ENCODE measurements around the gene RBM19.

DNA sequence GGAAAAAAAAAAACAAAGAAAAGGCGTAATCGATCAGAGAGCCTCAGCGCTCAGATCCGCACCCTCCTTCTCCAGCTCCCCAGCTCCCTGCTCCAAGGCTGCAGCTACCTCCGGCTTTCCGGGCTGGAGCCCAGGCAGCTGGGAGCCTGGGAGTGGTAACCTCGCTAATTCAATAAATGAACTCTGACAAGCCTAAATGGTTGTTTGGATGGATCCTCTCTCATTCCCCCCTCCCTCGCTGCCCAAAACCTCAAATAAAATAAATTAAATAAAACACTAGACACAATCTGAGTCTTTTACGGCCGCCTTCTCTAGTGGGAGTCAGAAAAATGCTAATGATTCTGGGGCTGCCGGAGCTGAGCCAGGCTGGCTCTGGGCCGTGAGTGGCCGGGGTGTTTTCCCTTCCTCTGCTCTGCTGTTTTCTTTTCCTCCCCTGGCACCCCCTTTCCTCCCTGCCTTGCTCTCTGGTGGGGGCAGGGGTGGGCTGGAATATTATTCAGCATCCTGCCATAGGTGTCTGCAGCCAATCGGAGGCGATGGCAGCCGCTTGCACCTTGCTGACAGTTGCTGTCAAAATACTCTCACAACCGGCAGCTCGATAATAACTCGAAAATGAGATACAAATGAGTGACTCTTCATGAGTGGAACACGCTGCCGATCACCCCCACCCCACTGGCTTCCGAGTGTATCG, 76.1 kb downstream of the RBM19 start:
- TF ChIP-seq, protein P1, sequence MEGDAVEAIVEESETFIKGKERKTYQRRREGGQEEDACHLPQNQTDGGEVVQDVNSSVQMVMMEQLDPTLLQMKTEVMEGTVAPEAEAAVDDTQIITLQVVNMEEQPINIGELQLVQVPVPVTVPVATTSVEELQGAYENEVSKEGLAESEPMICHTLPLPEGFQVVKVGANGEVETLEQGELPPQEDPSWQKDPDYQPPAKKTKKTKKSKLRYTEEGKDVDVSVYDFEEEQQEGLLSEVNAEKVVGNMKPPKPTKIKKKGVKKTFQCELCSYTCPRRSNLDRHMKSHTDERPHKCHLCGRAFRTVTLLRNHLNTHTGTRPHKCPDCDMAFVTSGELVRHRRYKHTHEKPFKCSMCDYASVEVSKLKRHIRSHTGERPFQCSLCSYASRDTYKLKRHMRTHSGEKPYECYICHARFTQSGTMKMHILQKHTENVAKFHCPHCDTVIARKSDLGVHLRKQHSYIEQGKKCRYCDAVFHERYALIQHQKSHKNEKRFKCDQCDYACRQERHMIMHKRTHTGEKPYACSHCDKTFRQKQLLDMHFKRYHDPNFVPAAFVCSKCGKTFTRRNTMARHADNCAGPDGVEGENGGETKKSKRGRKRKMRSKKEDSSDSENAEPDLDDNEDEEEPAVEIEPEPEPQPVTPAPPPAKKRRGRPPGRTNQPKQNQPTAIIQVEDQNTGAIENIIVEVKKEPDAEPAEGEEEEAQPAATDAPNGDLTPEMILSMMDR (conservative IDR thresholded peaks at IDR 0.05 in 1 of 2, IDR thresholded peaks at IDR 0.05 in 1 of 2; ENCODE audit: low read depth in 1 of 2, low read length in 2 of 2), result no peak
- TF ChIP-seq EZH2 (IDR thresholded peaks at IDR 0.05; ENCODE audit: low read length, missing control alignments), result no peak
